SIG-M5 (cell line): Measurements from ENCODE around the gene ZMIZ1.

Experiments used
- DNase-seq: peaks from one replicate; lab custom pipeline; 2025; lab: John Stamatoyannopoulos, UW

The ZMIZ1 gene

GRCh38 chr10:79246209-79246581 lies 177.4 kb downstream of the ZMIZ1 start:
- DNase-seq, result no peak

DNA sequence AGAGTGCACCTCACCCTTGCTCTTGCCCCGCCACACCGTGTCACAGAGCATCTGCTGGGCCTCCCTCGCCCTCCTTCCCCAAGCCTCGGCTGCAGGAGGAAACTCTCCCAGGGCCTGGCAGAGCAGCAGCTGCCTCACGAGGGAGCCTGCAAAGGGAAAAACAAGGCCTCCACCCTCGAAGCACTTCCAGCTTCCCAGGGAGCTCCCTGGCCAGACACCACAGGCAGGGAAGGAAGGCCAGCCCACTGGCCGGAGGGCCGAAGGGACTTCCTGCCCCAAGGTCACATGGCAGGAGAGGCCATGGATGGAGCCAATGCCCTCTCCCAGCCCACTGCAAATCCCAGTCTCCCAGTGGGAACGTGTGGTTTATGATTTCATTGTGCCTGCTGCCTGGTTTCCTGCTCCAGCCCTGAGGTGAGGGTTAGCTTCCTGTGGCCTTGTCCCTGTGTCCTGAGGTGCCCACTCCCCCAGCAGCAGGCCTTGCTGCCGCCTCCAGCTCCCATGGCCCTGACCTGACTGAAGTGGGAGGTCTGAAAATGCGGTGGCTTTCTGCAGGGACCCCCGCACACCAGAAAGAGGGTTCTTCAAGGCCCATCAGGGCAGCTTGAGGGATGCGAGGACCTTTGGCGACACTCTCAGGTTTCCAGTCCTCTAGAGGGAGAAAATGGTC lies 178.0 kb downstream of the ZMIZ1 start:
- no peak for DNase-seq

GRCh38 chr10:79247373-79248137 lies 178.8 kb downstream of the ZMIZ1 start:
- DNase-seq, result no peak

GRCh38 chr10:79248341-79249185 lies 179.8 kb downstream of the ZMIZ1 start:
- DNase-seq, result no peak

DNA sequence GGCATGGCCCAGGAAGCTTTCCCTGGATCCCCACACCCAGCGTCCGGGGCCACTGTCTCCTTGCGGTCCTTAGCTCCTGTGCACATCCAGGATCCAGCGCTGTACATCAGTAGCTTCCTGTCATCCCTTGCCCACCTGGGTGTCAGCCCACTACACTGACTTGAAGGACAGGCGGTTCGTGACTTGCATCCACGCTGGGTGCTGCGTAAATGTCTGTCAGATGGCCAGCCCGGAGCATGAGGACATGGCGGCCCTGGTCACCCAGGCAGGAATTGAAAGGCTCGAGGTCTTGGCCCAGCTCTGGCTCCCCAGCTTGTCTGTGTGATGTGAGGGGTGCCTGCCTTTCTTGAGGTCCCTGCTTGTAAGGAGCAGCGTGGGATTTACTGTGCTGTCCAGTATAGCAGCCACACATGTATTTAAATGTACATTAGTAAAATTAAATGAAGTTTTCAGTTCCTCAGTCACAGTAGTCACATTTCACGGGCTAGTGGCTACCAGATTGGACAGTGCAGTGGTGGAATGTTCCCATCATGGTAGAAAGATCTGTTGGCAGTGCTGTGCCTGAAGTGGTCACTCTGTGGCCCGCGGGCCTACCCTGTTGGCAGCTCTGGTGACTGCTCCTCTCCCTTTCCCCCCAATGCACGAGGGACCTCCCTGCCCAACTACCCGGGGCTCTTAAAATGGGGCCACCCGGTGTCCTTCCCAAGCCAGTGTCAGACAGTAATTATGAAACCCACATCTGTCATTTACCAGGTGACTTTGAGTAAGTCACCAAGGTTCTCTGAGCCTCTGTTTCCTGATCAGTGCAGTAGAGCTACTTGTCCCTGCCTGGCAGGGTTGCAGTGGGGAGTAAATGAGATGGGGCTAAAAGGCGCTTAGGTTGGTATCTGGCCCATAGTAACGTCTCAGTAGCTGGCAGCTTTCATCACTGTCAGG lies 180.7 kb downstream of the ZMIZ1 start:
- DNase-seq, result no peak

GRCh38 chr10:79250259-79250658 lies 181.5 kb downstream of the ZMIZ1 start:
- no peak for DNase-seq

DNA sequence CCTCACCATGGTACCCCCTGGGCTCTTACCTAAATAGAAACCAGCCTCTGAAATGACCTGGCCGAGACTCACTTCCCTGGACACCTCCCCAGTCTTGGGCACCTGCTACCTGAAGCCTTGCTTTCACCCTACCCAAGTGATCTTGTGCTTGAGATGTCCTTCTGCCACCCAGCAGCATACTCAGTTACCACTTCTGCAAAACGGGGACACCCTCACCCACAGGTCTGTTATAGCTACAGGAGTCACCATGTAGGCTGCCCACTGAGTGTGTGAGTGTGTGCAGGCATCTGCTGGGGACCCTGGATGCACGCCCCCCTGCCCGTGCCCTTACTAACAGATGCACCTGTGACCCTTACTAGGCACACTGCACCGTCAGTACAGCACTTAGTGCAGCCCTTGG lies 183.7 kb downstream of the ZMIZ1 start:
- no peak for DNase-seq

GRCh38 chr10:79252971-79253370 lies 184.2 kb downstream of the ZMIZ1 start:
- DNase-seq, result no peak

DNA sequence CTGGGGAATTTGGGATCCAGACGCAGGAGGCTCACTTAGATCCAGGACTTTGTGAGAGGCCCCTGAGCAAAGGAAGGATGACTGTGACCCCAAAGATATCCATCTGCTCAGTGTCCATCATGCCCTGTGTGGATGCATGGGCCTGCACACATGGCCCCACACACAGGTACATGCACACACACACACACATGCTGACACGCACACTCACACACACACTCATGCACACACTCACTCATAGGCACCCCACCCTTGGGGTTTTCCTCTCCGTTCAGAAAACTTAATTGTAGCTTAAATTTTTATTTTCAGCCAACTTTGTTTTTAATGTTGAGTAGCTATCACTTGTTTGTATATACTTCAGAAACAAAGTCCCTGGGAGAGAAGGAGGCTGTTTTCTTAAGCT lies 184.9 kb downstream of the ZMIZ1 start:
- DNase-seq, result no peak

GRCh38 chr10:79254333-79255006 lies 185.7 kb downstream of the ZMIZ1 start:
- no peak for DNase-seq

DNA sequence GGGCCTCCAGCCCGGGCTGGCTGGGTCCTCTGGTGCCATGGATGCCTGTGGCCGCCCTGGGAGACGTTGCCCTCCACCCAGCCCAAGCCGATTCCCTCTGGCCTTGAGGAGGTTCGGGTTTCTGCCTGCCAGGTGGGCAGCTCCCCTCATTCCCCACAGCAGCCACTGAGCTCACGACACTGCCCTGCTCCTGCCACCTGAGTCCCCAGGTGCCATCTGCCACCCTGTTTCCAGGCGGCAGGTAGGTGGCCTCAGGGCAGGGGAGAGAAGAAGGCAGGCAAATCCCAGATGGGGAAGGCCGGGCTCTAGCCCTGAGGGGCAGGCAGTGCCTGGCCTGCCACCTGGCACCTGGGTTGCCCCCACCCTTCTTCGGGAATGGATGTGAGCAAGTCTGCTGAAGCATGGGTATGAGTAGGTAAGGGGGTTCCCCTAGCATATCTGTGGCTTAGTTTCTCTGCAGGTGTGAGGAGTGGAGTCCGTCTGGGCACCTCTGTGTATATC lies 186.3 kb downstream of the ZMIZ1 start:
- DNase-seq, result no peak

DNA sequence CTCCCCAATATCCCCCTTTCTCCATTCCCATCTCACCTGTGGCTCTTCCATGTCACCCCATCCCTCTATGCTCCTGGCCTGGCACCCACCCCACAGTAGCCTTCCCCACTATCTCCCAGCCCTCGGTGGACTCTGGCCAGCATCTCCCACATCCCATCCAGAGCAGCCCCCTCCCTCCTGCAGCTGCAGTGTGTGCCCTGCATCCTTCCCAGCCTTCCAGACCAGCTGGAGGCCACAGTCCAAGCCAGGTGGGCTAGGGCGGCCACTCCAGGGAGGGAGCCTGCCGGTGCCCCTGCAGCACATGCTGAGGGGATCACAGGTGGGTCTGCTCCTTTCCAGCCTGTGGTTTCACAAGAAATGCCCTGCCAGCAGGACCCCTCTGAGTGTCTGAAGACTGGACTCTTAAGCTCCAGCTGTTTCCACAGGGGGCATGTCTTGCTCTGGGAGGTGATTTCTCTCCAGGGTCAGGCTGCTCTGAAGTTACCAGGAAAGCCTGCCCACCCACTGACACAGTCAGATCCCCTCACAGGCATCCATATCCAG lies 187.6 kb downstream of the ZMIZ1 start:
- no peak for DNase-seq

GRCh38 chr10:79258894-79259293 lies 190.1 kb downstream of the ZMIZ1 start:
- no peak for DNase-seq

- no peak for DNase-seq
Observed at GRCh38 chr10:79259834-79260233, 191.1 kb downstream of the ZMIZ1 start.

GRCh38 chr10:79260811-79261740 lies 192.3 kb downstream of the ZMIZ1 start:
- DNase-seq, result no peak

- no peak for DNase-seq
Observed at GRCh38 chr10:79262131-79262530, 193.4 kb downstream of the ZMIZ1 start.

DNA sequence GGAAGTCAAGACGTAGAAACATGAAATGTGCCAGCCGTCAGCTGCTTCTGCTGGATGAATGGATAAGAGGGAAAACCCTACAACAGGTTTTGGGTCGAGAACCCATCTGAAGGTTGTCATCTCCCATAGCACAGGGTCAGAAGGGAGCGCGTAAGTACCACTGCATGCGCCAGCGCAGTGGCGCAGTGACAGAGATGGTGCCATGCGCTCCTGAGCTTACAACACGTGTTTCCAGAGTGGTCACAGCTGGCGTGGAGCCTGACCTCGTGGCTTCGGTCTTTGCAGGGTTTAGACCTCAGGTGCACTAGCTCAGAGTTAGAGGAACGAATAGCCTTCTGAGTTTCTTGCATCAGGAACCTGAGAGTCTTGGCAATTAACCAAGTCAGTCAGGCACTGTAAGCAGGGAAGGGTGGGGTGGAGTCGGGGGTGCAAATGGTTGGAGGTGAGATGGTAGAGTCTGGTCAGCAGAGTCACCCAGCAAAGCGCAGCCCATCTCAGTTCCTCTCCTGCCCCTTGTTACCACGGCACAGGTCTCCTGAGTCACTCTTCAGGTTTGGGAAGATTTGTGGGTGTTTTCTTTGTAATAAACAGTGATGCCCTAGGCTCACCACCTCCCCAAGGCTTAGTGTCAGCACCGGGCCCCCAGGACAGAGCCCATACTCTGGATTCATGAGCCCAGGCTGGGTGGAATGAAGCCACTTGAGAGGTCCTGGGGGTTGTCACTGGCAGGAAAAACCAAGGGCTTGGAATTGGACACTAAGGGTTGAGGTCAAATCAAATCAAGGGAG lies 194.4 kb downstream of the ZMIZ1 start:
- DNase-seq, result no peak

- DNase-seq, result no peak
Observed at GRCh38 chr10:79263939-79264338, 195.2 kb downstream of the ZMIZ1 start.

DNA sequence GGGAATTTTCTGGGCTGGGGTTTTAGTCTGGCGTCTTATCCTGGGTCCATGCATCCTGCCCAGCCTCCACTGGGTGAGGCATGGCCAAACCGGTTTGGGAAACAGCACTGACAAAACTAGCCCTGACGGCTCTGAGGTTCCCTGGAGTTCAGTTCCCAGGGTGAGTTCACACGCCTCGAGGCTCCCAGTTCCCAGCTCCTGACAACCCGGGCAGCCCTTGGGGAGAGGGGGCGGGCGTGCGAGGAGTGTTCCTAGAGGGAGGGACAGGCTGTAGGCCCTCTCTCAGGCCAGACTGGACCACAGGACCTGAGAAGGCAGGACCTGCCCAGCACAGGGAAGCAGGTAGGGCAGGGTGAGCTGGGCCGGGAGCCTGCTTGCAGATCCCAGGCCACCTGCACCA lies 196.2 kb downstream of the ZMIZ1 start:
- DNase-seq, result no peak
